PC-9 (cell line): ENCODE data around the gene DDAH1.

Experiments used
- CTCF ChIP-seq: fragments of 200-600 bp; sonication (generic); conservative IDR thresholded peaks from 2 replicates; pipeline ENCODE4 v1.6.1; 2017; ENCODE audit warnings: mixed run types, antibody characterized with exemption, mild to moderate bottlenecking, moderate library complexity
- EZH2 ChIP-seq: fragments of 200-600 bp; sonication (generic); IDR thresholded peaks from 2 replicates; pipeline ENCODE4 v1.8.0; 2017; ENCODE audit warnings: antibody characterized with exemption, low read depth

GRCh38 chr1:85484716-85485115 is 19.8 kb upstream of the DDAH1 start:
- no peak for TF ChIP-seq CTCF
- no peak for TF ChIP-seq EZH2
